MCF 10A (cell line): ENCODE data around the gene RASGRP4. TPM values are rescaled to one million over a fixed set of nuclear protein-coding genes. Genes with fewer than 3 reads are reported as not detected.

Experiments
- BruUV-seq: library from RNA; stranded (reverse); fragments of 400-500 nt; replicated peaks from 2 replicates; lab custom pipeline; 2021; lab: Mats Ljungman, UMichigan
- CTCF ChIA-PET: fragments of 300-600 bp; sonication (Branson Sonifier 250); formaldehyde crosslinking; extraction: SDS; loops from one replicate; lab custom pipeline; 2021; ENCODE audit warnings: antibody characterized with exemption, inconsistent platforms; lab: Yijun Ruan, JAX
- POLR2A ChIA-PET: fragments of 300-600, 350-650 bp; sonication (Branson Sonifier 250); formaldehyde crosslinking; extraction: SDS; loops from one replicate; lab custom pipeline; 2020; ENCODE audit warnings: antibody characterized with exemption, inconsistent platforms; lab: Yijun Ruan, JAX
- DNase-seq: peaks from one replicate; pipeline ENCODE4 v3.0.0-alpha.2; 2018; ENCODE audit not compliant: unreplicated experiment
- H3K27ac Mint-ChIP-seq: one replicate; pipeline ENCODE4 v1.8.0; 2022; ENCODE audit warnings: mild to moderate bottlenecking, low read depth, mixed read lengths; ENCODE audit not compliant: unreplicated experiment
- H3K27me3 Mint-ChIP-seq: one replicate; pipeline ENCODE4 v1.8.0; 2022; ENCODE audit warnings: mixed read lengths; ENCODE audit not compliant: insufficient read depth, unreplicated experiment
- H3K36me3 Mint-ChIP-seq: one replicate; pipeline ENCODE4 v1.8.0; 2022; ENCODE audit warnings: mild to moderate bottlenecking, moderate library complexity, mixed read lengths; ENCODE audit not compliant: insufficient read depth, unreplicated experiment
- H3K4me1 Mint-ChIP-seq: one replicate; pipeline ENCODE4 v1.8.0; 2022; ENCODE audit warnings: mixed read lengths; ENCODE audit not compliant: insufficient read depth, unreplicated experiment
- H3K4me3 Mint-ChIP-seq: one replicate; pipeline ENCODE4 v1.8.0; 2022; ENCODE audit warnings: mild to moderate bottlenecking, moderate library complexity, mixed read lengths; ENCODE audit not compliant: unreplicated experiment
- H3K9me3 Mint-ChIP-seq: one replicate; pipeline ENCODE4 v1.8.0; 2022; ENCODE audit warnings: mixed read lengths; ENCODE audit not compliant: unreplicated experiment
- intact Hi-C: fragments of 100-400 bp; cut with micrococcal nuclease; formaldehyde crosslinking; loops from 2 replicates; pipeline ENCODE4 v1.14.1; 2022
- total RNA-seq: library from RNA; stranded (reverse); gene quantifications from 2 replicates; pipeline ENCODE4 v1.2.3, GENCODE V29; 2022
- TF ChIP-seq, protein P1 (sequence below): fragments of 200-600 bp; IDR thresholded peaks from one replicate; pipeline ENCODE4 v1.8.0; 2022; ENCODE audit warnings: antibody characterized with exemption, mild to moderate bottlenecking; ENCODE audit not compliant: unreplicated experiment

The RASGRP4 gene
- total RNA-seq, 1 experiment from 2014 or later = not detected

DNA sequence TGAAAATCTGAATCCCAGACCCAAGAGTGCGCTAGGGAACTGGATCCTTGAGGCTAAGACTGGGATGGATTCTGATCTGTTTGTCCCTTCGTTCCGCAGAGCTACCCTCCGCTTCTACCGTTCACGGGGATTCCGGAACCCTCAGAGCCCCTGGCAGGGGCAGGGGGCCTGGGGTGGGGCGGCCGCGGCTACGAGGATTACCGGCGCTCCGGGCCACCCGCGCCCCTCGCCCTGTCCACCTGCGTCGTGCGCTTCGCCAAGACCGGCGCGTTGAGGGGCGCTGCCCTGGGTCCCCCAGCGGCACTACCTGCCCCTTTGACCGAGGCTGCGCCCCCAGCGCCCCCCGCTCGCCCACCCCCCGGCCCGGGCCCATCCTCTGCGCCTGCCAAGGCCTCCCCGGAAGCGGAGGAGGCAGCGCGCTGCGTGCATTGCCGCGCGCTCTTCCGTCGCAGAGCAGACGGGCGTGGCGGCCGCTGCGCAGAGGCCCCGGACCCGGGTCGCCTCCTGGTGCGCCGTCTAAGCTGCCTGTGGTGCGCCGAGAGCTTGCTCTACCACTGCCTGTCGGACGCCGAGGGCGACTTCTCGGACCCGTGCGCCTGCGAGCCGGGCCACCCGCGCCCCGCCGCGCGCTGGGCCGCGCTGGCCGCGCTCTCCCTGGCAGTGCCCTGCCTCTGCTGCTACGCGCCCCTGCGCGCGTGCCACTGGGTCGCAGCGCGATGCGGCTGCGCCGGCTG, 30.5 kb downstream of the RASGRP4 start:
- peaks cover 17% of the 10 kb centered on the region for H3K36me3 Mint-ChIP-seq
- no peak overlapping the region for H3K4me3 Mint-ChIP-seq
- no peak overlapping the region for H3K27ac Mint-ChIP-seq
- intact Hi-C loops = no loop called here
- ChIA-PET CTCF (interaction anchor here (0.7 kb wide), 1 partner anchor 86 kb away, joined by 3 read pairs; no protein-coding TSS in a partner anchor), POLR2A (no interaction called here)
- H3K4me1 Mint-ChIP-seq = no peaks in the 10 kb centered on the region
- H3K27me3 Mint-ChIP-seq = no peaks in the 10 kb centered on the region
- BruUV-seq = no TSS peak
- no peaks in the 10 kb centered on the region for H3K9me3 Mint-ChIP-seq
- TF ChIP-seq, protein P1, sequence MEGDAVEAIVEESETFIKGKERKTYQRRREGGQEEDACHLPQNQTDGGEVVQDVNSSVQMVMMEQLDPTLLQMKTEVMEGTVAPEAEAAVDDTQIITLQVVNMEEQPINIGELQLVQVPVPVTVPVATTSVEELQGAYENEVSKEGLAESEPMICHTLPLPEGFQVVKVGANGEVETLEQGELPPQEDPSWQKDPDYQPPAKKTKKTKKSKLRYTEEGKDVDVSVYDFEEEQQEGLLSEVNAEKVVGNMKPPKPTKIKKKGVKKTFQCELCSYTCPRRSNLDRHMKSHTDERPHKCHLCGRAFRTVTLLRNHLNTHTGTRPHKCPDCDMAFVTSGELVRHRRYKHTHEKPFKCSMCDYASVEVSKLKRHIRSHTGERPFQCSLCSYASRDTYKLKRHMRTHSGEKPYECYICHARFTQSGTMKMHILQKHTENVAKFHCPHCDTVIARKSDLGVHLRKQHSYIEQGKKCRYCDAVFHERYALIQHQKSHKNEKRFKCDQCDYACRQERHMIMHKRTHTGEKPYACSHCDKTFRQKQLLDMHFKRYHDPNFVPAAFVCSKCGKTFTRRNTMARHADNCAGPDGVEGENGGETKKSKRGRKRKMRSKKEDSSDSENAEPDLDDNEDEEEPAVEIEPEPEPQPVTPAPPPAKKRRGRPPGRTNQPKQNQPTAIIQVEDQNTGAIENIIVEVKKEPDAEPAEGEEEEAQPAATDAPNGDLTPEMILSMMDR = no peak
- no peak for DNase-seq

DNA sequence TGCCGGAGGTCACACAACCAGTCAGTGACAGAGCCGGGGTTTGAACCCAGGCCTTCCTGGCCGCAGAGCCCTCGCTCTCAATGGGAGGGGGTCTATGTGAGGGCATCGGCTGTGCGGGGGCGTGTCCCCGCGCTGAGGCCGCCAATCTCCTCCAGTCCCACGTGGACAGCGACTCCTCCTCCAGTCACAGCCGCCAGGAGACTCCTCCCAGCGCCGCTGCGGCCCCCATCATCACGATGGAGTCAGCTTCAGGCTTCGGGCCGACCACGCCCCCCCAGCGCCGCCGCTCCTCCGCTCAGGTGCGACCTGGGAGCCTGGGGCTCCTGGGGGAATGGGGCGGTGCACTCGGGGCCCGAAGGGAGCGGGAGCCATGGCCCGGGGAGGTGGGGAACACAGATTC, 31.5 kb downstream of the RASGRP4 start:
- CTCF ChIA-PET = no interaction called here
- no peaks in the 10 kb centered on the region for H3K27me3 Mint-ChIP-seq
- H3K4me3 Mint-ChIP-seq = no peak overlapping the region
- BruUV-seq = no TSS peak
- H3K27ac Mint-ChIP-seq = no peak overlapping the region
- DNase-seq = no peak
- TF ChIP-seq, protein P1 = no peak
- intact Hi-C loops = no loop called here
- no peaks in the 10 kb centered on the region for H3K9me3 Mint-ChIP-seq
- peaks cover 17% of the 10 kb centered on the region for H3K36me3 Mint-ChIP-seq
- POLR2A ChIA-PET = no interaction called here
- peaks cover 7% of the 10 kb centered on the region for H3K4me1 Mint-ChIP-seq

DNA sequence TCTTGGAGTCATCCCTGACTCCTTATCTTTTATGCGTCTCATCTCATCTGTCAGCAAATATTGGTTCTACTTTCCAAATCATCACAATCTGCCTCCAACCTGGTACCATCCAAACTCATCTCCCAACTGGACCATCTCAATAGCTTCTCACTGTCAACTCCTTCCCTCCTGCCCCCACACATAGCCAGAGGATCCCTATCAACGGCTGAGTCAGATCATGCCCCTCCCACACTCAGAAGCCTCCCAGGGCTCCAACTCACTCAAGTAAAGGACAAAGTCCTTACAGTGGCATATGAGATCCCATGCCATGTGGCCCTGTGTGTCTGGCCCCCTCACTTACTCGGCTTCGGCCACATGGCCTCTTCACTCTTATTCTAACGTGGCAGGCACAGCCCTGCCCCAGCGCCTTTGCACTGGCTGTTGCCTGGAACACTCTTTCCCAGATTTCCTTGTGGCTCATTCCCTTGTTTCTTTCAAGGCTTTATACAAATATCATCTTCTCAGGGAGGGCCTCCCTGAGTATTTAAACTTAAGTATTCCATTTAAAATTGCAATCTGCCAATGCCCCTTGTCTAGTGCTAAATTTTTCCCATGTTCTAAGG, 33.2 kb downstream of the RASGRP4 start:
- CTCF ChIA-PET = interaction anchor here (0.9 kb wide), 1 partner anchor 10 kb away, joined by 3 read pairs; the partner anchor contains the start of gene FAM98C
- no peaks in the 10 kb centered on the region for H3K9me3 Mint-ChIP-seq
- BruUV-seq = no TSS peak
- no peak for DNase-seq
- no peaks in the 10 kb centered on the region for H3K27me3 Mint-ChIP-seq
- peaks cover 17% of the 10 kb centered on the region for H3K36me3 Mint-ChIP-seq
- intact Hi-C loops = no loop called here
- H3K4me1 Mint-ChIP-seq = peaks cover 10% of the 10 kb centered on the region
- TF ChIP-seq, protein P1 = no peak
- no peak overlapping the region for H3K27ac Mint-ChIP-seq
- POLR2A ChIA-PET = interaction anchor here (0.6 kb wide), 1 partner anchor 1006 kb away, joined by 3 read pairs; no protein-coding TSS in a partner anchor
- no peak overlapping the region for H3K4me3 Mint-ChIP-seq

DNA sequence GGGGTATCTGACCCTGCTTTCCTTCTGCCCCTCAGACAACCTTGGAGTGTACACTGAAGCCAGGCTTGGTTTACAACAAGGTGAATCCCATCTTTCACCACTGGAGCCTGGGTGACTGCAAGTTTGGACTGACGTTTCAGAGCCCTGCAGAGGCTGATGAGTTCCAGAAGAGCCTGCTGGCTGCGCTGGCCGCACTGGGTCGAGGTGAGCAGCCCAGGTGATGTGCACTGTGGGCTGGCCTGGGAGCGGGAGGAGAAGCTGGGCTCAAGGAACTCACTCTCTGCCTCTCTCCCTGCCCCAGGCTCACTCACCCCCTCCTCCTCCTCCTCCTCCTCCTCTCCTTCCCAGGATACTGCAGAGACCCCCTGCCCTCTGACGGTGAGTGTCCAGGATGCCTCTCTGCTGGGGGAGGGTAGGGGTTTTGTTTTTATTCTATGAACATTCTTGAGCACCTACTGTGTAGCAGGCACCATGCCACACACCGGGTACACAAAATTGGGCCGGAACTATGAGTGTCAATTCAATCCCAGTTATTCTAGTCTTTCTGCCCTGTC, 34.0 kb downstream of the RASGRP4 start:
- intact Hi-C loops = no loop called here
- Mint-ChIP-seq H3K9me3 (no peaks in the 10 kb centered on the region), H3K27me3 (no peaks in the 10 kb centered on the region), H3K4me3 (no peak overlapping the region), H3K4me1 (peaks cover 16% of the 10 kb centered on the region), H3K36me3 (peaks cover 17% of the 10 kb centered on the region), H3K27ac (no peak overlapping the region)
- ChIA-PET POLR2A (interaction anchor here (0.6 kb wide), 1 partner anchor 1007 kb away, joined by 3 read pairs; no protein-coding TSS in a partner anchor), CTCF (interaction anchor here (0.9 kb wide), 1 partner anchor 11 kb away, joined by 3 read pairs; the partner anchor contains the start of gene FAM98C)
- no TSS peak for BruUV-seq
- TF ChIP-seq, protein P1 = no peak
- DNase-seq = no peak
